C4-2B (cell line): ENCODE data around the gene GDAP2.

ENCODE experiments used
- H3K27ac ChIP-seq: fragments of 450-650 bp; 2 replicates; pipeline ENCODE4 v1.5.1; 2017
- ZFX ChIP-seq: fragments of 450-650 bp; IDR thresholded peaks from 2 replicates; pipeline ENCODE4 v1.6.1; 2017
- TF ChIP-seq, protein P1 (sequence below): fragments of 450-650 bp; conservative IDR thresholded peaks from 2 replicates; pipeline ENCODE4 v1.5.1; 2017; ENCODE audit warnings: mild to moderate bottlenecking

Gene GDAP2

DNA sequence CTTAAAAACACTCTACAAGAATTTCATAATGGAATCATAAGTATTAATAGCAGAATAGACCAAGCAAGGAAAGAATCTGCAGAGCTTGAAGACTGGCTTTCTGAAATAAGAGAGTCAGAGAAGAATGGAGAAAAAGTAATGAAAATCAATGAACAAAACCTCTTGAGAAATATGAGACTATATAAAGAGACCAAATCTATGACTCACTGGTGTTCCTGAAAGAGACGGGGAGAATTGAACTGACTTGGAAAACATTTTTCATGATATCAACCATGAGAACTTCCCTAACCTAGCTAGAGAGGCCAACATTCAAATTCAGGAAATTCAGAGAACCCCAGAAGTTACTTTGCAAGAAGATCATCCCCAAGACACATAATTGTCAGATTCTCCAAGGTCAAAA lies 85.6 kb downstream of the GDAP2 start:
- no peak overlapping the region for H3K27ac ChIP-seq
- no peak for TF ChIP-seq ZFX
- TF ChIP-seq, protein P1, sequence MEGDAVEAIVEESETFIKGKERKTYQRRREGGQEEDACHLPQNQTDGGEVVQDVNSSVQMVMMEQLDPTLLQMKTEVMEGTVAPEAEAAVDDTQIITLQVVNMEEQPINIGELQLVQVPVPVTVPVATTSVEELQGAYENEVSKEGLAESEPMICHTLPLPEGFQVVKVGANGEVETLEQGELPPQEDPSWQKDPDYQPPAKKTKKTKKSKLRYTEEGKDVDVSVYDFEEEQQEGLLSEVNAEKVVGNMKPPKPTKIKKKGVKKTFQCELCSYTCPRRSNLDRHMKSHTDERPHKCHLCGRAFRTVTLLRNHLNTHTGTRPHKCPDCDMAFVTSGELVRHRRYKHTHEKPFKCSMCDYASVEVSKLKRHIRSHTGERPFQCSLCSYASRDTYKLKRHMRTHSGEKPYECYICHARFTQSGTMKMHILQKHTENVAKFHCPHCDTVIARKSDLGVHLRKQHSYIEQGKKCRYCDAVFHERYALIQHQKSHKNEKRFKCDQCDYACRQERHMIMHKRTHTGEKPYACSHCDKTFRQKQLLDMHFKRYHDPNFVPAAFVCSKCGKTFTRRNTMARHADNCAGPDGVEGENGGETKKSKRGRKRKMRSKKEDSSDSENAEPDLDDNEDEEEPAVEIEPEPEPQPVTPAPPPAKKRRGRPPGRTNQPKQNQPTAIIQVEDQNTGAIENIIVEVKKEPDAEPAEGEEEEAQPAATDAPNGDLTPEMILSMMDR, result no peak

DNA sequence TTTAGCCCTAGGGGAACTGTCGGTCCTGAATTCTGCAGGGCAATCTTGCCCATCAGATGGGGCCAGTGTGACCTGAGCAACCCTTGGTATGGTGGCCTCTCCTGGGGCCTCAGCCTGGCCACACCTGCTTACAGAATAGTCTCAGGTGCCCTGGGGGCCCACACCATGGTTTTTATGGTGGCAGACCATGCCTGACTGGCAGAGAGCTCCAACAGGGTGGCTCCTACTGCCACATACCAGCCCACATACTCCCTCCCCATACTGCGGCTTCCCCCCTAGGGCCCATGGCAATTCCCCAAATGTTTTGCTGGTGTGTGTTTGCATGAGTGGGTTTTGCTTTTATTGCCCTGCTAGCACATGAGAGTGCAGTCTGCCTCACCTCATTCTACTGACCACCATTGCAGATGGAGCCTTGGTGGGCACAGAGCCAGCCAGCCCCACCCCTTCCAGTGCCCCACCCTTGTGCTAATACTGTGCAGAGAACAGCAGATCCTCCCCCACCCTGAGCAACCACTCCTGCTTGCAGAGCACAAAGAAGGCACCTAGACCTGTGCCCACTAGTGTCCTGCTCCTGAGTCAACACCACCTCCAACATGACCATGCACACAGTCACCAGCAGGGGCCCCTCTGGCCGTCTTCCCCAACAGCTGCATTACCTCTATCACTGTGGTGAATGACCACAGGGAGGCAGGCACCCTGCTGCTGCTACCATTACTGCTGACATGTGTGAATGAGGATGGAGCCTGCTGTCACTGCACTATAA lies 86.8 kb downstream of the GDAP2 start:
- TF ChIP-seq, protein P1, result no peak; the same call in 1 of the 2 replicates
- no peak for TF ChIP-seq ZFX
- no peak overlapping the region for H3K27ac ChIP-seq

DNA sequence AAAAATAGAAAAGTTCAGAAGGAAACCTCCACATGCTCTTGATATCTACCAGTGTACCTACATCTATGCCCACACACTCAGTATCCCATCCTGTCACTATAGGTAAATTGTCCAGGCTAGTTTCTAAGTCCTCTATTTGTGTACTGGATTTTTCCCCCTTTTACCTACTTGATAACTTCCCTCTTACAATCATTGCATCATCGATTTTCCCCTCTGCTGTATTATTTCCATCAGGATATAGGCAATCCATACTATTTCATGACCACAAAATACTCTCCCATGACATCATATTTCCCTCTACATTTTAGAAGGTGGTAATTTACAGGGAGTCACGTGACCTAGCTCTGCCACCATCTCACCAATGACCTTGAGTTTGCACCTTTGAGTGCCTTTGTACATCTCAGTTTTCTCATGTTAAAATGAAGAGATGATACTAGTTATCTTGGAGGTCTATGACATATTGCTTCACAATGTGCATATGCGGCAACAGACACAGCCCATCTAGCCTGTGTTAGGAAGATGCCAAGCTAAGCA lies 88.2 kb downstream of the GDAP2 start:
- no peak overlapping the region for H3K27ac ChIP-seq
- TF ChIP-seq ZFX, result no peak
- TF ChIP-seq, protein P1, result no peak

DNA sequence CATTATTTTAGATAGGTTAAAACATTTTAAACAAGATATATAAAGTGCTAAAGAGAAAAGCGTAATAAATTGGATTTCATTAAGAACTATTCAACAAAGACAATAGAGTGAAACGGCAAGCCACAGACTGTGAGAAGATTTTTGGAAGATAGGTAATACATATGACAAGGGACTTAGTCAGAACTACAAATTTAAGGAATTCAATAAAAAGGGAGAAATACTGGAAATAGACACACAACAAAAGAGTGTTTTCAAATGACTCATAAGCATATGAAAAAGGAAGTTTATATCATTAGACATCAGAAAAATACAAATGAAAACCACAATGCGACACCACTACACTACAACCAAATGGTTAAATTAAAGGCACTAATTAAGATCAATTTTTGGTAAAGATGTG lies 90.5 kb downstream of the GDAP2 start:
- TF ChIP-seq, protein P1, result no peak
- TF ChIP-seq ZFX, result no peak
- no peak overlapping the region for H3K27ac ChIP-seq

DNA sequence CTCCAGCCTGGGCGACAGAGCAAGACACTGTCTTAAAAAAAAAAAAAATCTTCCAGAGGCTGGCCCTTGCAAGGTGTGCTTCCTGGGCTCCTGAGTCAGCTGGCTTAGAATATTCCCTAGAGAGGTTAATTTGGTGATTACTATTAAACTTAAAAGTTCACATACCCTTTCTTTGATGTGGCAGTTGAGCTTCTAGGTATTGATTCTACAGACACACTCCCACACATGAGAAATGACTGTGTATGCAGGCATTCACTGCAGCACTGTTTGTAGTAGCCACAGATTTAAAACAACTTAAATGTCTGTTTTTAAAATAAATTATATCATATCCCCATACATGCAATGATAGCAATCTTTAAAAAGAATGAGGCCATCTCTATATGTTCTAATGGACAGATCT lies 93.4 kb downstream of the GDAP2 start:
- TF ChIP-seq, protein P1, result no peak
- TF ChIP-seq ZFX, result no peak
- H3K27ac ChIP-seq, result no peak overlapping the region

DNA sequence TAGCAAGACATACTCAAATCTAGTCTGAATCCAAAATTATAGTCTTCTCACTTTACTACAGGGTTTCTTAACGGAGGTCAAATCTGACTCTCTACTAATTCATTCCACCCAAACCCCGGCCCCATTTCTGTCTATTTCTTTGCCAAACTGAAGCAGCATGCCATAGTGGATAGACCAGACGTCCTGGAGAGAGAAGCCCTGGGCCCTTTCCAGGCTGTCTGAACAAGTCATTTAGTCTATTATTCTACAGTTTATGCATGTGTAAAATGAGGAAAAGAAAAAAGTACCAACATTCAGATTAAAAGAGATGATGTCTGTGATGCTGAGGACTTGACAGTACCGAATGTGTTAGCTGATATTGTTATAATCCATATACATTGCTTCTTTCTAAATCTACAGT lies 95.0 kb downstream of the GDAP2 start:
- no peak overlapping the region for H3K27ac ChIP-seq
- no peak for TF ChIP-seq ZFX
- TF ChIP-seq, protein P1, result no peak

DNA sequence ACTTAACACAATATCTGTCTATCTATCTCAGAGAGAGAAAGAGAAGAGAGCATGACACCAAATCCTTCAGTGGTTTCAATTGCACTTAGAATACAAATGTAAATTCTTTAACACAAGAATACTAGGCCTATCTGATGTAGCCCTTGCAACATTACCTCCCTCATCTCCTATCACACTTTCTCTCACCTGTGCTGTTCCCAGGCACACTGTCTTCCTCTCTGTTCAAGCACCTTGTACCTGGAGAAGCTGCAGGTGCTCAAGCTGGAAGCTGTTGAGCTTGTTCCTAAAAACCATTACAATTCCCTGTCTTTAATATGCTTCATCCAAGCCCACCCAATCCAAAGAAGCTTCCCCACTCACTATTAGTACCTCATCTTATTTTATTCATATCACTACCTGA lies 97.0 kb downstream of the GDAP2 start:
- no peak overlapping the region for H3K27ac ChIP-seq
- TF ChIP-seq, protein P1, result no peak
- TF ChIP-seq ZFX, result no peak
